GM23338 (cell line): ENCODE data around the gene IPPK. TPM values are rescaled to one million over a fixed set of nuclear protein-coding genes. Genes with fewer than 3 reads are reported as not detected.

Source experiments
- ATAC-seq: fragments of 200-7000 bp; cut with Tn5 transposase; 3 replicates; pipeline ENCODE4 v1.9.1; 2020
- DNase-seq: peaks from one replicate; pipeline ENCODE4 v3.0.0-alpha.2; 2015; ENCODE audit warnings: low spot score
- H2AFZ ChIP-seq: fragments of 200-600 bp; sonication (generic); 2 replicates; pipeline ENCODE4 v1.8.0; 2016; ENCODE audit warnings: antibody characterized with exemption, mild to moderate bottlenecking, moderate library complexity
- H3F3A ChIP-seq: fragments of 200-600 bp; sonication (generic); replicated peaks from 2 replicates; pipeline ENCODE4 v1.8.0; 2017; ENCODE audit warnings: antibody characterized with exemption, mixed run types, low read depth
- H3K27ac ChIP-seq: fragments of 200-600 bp; sonication (generic); 2 replicates; pipeline ENCODE4 v1.6.1; 2016; ENCODE audit warnings: low read depth
- H3K27me3 ChIP-seq: fragments of 200-600 bp; sonication (generic); 2 replicates; pipeline ENCODE4 v1.8.0; 2016; ENCODE audit warnings: mild to moderate bottlenecking, mixed run types, moderate library complexity; ENCODE audit not compliant: insufficient read depth
- H3K36me3 ChIP-seq: fragments of 200-600 bp; sonication (generic); 2 replicates; pipeline ENCODE4 v1.8.0; 2016; ENCODE audit warnings: mild to moderate bottlenecking; ENCODE audit not compliant: insufficient read depth
- H3K4me1 ChIP-seq: fragments of 200-600 bp; sonication (generic); 2 replicates; pipeline ENCODE4 v1.8.0; 2016; ENCODE audit warnings: mild to moderate bottlenecking, moderate library complexity; ENCODE audit not compliant: insufficient read depth
- H3K4me2 ChIP-seq: fragments of 200-600 bp; sonication (generic); 2 replicates; pipeline ENCODE4 v1.7.1; 2017; ENCODE audit warnings: mixed run types
- H3K4me3 ChIP-seq: fragments of 200-600 bp; sonication (generic); 2 replicates; pipeline ENCODE4 v1.6.1; 2016; ENCODE audit warnings: mixed run types
- H3K79me2 ChIP-seq: fragments of 200-600 bp; sonication (generic); replicated peaks from 2 replicates; pipeline ENCODE4 v1.8.0; 2017; ENCODE audit warnings: mild to moderate bottlenecking; ENCODE audit not compliant: insufficient read depth
- H3K9me2 ChIP-seq: fragments of 200-600 bp; sonication (generic); 2 replicates; pipeline ENCODE4 v1.8.0; 2017; ENCODE audit not compliant: insufficient read depth
- H4K20me1 ChIP-seq: fragments of 200-600 bp; sonication (generic); replicated peaks from 2 replicates; pipeline ENCODE4 v1.8.0; 2017; ENCODE audit warnings: mild to moderate bottlenecking; ENCODE audit not compliant: insufficient read depth
- H3K27ac Mint-ChIP-seq: 2 replicates; pipeline ENCODE4 v1.8.0; 2020; ENCODE audit warnings: inconsistent platforms, mild to moderate bottlenecking, moderate library complexity, mixed read lengths
- H3K27me3 Mint-ChIP-seq: 3 replicates; pipeline ENCODE4 v1.8.0; 2022; ENCODE audit warnings: low read depth, mild to moderate bottlenecking, moderate library complexity, mixed read lengths, inconsistent platforms; ENCODE audit not compliant: insufficient read depth, poor library complexity
- H3K36me3 Mint-ChIP-seq: 3 replicates; pipeline ENCODE4 v1.8.0; 2021; ENCODE audit warnings: low read depth, mild to moderate bottlenecking, inconsistent platforms, moderate library complexity, mixed read lengths
- H3K4me1 Mint-ChIP-seq: 3 replicates; pipeline ENCODE4 v1.8.0; 2020; ENCODE audit warnings: mild to moderate bottlenecking, inconsistent platforms, mixed read lengths
- H3K4me3 Mint-ChIP-seq: 3 replicates; pipeline ENCODE4 v1.8.0; 2021; ENCODE audit warnings: moderate library complexity, mild to moderate bottlenecking, inconsistent platforms, mixed read lengths
- H3K9me3 Mint-ChIP-seq: 3 replicates; pipeline ENCODE4 v1.8.0; 2020; ENCODE audit warnings: moderate library complexity, mild to moderate bottlenecking, inconsistent platforms, mixed read lengths
- CTCF ChIP-seq, 2 experiments: fragments of 200-600 bp in 1 of 2; sonication (generic) in 1 of 2; conservative IDR thresholded peaks; 2 replicates each; pipeline versions ENCODE4 v1.5.1 to v1.6.1; 2016 to 2017; ENCODE audit warnings: antibody characterized with exemption in 2 of 2, low read depth in 2 of 2, mild to moderate bottlenecking in 2 of 2, moderate library complexity in 1 of 2
- NANOG ChIP-seq: IDR thresholded peaks from 2 replicates; pipeline ENCODE4 v1.6.1; 2016; ENCODE audit warnings: antibody characterized with exemption, borderline replicate concordance
- STAT1 ChIP-seq: IDR thresholded peaks from one replicate; pipeline ENCODE4 v1.6.1; 2016; ENCODE audit warnings: antibody characterized with exemption; ENCODE audit not compliant: unreplicated experiment
- ZNF462 ChIP-seq: fragments of 250-450 bp; sonication (Bioruptor Pico); IDR thresholded peaks from 2 replicates; pipeline ENCODE4 v1.5.0; 2020; ENCODE audit warnings: mild to moderate bottlenecking, moderate library complexity
- polyA plus RNA-seq: library from polyadenylated mRNA; unstranded; fragments of >200 nt; fragmentation: Nextera tagmentation; extraction: Ambion mirVana; gene quantifications from 2 replicates; pipeline ENCODE4 v1.2.1, GENCODE V29; 2016
- total RNA-seq: library from RNA; depleted of rRNA; stranded (reverse); fragments of >200 nt; shearing (Covaris generic); gene quantifications from 2 replicates; pipeline ENCODE4 v1.2.3, GENCODE V29; 2014

IPPK gene
- total and polyA plus RNA-seq, 2 experiments from 2014 or later: 6.5 to 17.5 TPM

DNA sequence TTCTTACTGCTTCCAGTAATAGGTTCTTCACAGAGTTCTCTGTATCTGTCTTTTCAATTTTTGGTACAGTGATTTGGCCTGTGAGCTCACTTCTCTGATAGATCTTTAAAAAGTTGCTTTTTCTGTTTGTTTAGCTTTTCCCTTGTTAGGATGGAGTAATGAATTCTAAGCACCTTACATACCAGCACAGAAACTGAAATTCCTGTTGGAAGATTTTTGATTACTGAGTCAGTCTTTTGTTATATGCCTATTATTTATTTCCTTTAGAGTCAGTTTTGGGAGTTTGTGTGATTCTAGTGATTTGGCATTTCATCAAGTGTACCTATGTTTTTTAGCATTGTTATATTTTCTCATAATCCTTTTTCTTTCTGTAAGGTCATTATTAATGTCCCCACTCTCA, 37.6 kb upstream of the IPPK start (continued):
- TF ChIP-seq ZNF462 (CRISPR knock-in tag) (no peak), STAT1 (no peak)

DNA sequence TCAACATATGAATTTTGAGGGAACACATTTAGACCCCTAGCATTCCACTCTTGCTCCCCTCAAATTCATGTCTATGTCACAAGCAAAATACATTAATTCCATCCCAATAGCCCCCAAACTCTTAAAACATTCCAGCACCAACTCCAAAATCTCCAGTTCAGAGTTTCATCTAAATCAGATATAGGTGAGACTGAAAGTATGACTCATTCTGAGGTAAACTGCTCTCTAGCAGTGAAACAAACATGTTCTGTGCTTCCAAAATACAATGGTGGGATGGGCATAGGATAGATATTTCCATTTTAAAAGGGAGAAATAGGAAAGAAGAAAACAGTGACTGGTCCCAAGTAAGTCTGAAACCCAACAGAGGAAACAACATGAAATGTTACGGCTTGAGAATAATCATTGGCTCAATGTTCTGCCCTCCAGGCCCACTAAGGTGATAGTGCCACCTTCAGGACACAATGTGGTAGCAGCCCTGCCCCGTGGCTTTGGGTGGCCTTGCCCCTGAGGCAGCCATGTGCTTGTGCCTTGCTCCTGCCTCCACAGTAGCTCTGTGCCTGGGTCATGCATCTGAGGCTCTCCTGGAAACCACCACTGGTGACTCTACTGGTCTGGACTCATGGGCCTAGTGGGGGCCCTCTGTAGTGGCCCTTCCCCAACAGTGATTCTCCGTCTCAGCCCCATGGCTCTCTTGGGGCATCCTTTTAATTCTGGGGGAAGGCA, 36.4 kb upstream of the IPPK start:
- H3K27me3 Mint-ChIP-seq: peaks cover 2% of the 10 kb centered on the region
- H3F3A ChIP-seq: no peaks in the 10 kb centered on the region
- H3K4me1 ChIP-seq: no peaks in the 10 kb centered on the region
- no peak for TF ChIP-seq NANOG
- peak; percentile 75 to 93 for TF ChIP-seq CTCF (conservative IDR thresholded peaks at IDR 0.05; ENCODE audit: low read depth in 2 of 2)
- no peak overlapping the region for H3K4me2 ChIP-seq
- H3K4me3 Mint-ChIP-seq: no peak overlapping the region
- no peaks in the 10 kb centered on the region; the same call in 1 of the 2 replicates for H4K20me1 ChIP-seq
- no peaks in the 10 kb centered on the region for H3K4me1 Mint-ChIP-seq
- H3K36me3 Mint-ChIP-seq: 0 out of 3 replicates have a peak, but pooled peaks cover 1% of the 10 kb centered on the region
- no peak overlapping the region for H3K27ac ChIP-seq
- no peaks in the 10 kb centered on the region for H3K9me3 Mint-ChIP-seq
- H3K36me3 ChIP-seq: no peaks in the 10 kb centered on the region
- H3K27ac Mint-ChIP-seq: no peak overlapping the region
- no peaks in the 10 kb centered on the region for H3K79me2 ChIP-seq
- no peak overlapping the region for H2AFZ ChIP-seq
- no peaks in the 10 kb centered on the region for H3K27me3 ChIP-seq
- H3K9me2 ChIP-seq: no peaks in the 10 kb centered on the region
- DNase-seq (peak; percentile 81), ATAC-seq (peak; percentile 100)
- H3K4me3 ChIP-seq: no peak overlapping the region
